K562 (cell line): ENCODE measurements around the gene PRPF6. TPM values are rescaled to one million over a fixed set of nuclear protein-coding genes. Genes with fewer than 3 reads are reported as not detected.

Experiments
- ATAC-seq: fragments of 200-7000 bp; cut with Tn5 transposase; 3 replicates; pipeline ENCODE4 v1.9.1; 2020; ENCODE audit warnings: moderate library complexity
- BruUV-seq: library from RNA; stranded (reverse); fragments of 400-500 nt; replicated peaks from 2 replicates; lab custom pipeline; 2021; lab: Mats Ljungman, UMichigan
- CTCF ChIA-PET: fragments of 300-600 bp; formaldehyde crosslinking; extraction: SDS; loops from one replicate; lab custom pipeline; 2021; ENCODE audit warnings: low intra/inter-chr PET ratio; lab: Yijun Ruan, JAX
- POLR2A ChIA-PET: fragments of 300-600, 350-650 bp; sonication (Branson Sonifier 250); formaldehyde crosslinking; extraction: SDS; loops from one replicate; lab custom pipeline; 2021; ENCODE audit warnings: antibody characterized with exemption, inconsistent platforms; lab: Yijun Ruan, JAX
- DNase-seq, 4 experiments: peaks; one replicate each; pipeline versions ENCODE4 v3.0.0 to v3.0.0-alpha.2; 2011 to 2018; ENCODE audit warnings: low spot score in 3 of 4, mixed read lengths in 3 of 4; ENCODE audit errors: extremely low read depth in 1 of 4
- FAIRE-seq: peaks from 2 replicates; lab custom pipeline; 2011; peaks lifted over from hg19 to GRCh38; lab: Jason Lieb, UNC
- H2AFZ ChIP-seq: 2 replicates; pipeline ENCODE4 v1.6.0; 2011; ENCODE audit warnings: low read depth, low read length, control low read depth, inconsistent platforms
- H3K27ac ChIP-seq: fragments of 200-600 bp; 3 replicates; pipeline ENCODE4 v1.8.0; 2011; ENCODE audit warnings: low read depth, mild to moderate bottlenecking, control low read depth, inconsistent platforms, low read length, moderate library complexity, mixed read lengths; ENCODE audit errors: extremely low read depth
- H3K27me3 ChIP-seq, 2 experiments: fragments of 300-600 bp in 1 of 2; 2 replicates in 1 of 2; 3 replicates in 1 of 2; pipeline versions ENCODE4 v1.6.0 to v1.8.0; 2011; ENCODE audit warnings: inconsistent platforms in 2 of 2, low read length in 2 of 2, mild to moderate bottlenecking in 1 of 2, mixed read lengths in 1 of 2, moderate library complexity in 1 of 2; ENCODE audit not compliant: control insufficient read depth in 2 of 2, insufficient read depth in 2 of 2
- H3K36me3 ChIP-seq: fragments of 300-600 bp; 3 replicates; pipeline ENCODE4 v1.8.0; 2011; ENCODE audit warnings: mild to moderate bottlenecking, low read length, inconsistent platforms; ENCODE audit not compliant: control insufficient read depth, insufficient read depth
- H3K4me1 ChIP-seq, 2 experiments: fragments of 200-600 bp in 1 of 2; replicated peaks in 1 of 2; 2 replicates in 1 of 2; 3 replicates in 1 of 2; pipeline versions ENCODE4 v1.5.1 to v1.8.0; 2011; ENCODE audit warnings: inconsistent platforms in 2 of 2, low read length in 2 of 2, mild to moderate bottlenecking in 1 of 2, mixed read lengths in 1 of 2, moderate library complexity in 1 of 2; ENCODE audit not compliant: control insufficient read depth in 2 of 2, insufficient read depth in 2 of 2
- H3K4me2 ChIP-seq: 2 replicates; pipeline ENCODE4 v1.6.1; 2011; ENCODE audit warnings: low read length, control low read depth, inconsistent platforms, mixed read lengths; ENCODE audit not compliant: insufficient read depth
- H3K4me3 ChIP-seq: fragments of 200-600 bp; sonication (generic), shearing (Covaris generic); 2 replicates; pipeline ENCODE4 v1.5.1; 2016; ENCODE audit warnings: control low read depth, inconsistent platforms
- H3K79me2 ChIP-seq: fragments of 200-600 bp; 3 replicates; pipeline ENCODE4 v1.8.0; 2011; ENCODE audit warnings: low read length, inconsistent platforms; ENCODE audit not compliant: control insufficient read depth, insufficient read depth
- H3K9ac ChIP-seq, 2 experiments: 2 replicates each; pipeline versions ENCODE4 v1.6.0 to v1.6.1; 2011; ENCODE audit warnings: low read depth in 2 of 2, low read length in 2 of 2, control low read depth in 1 of 2, inconsistent platforms in 1 of 2, mild to moderate bottlenecking in 1 of 2, mixed read lengths in 1 of 2; ENCODE audit not compliant: insufficient read depth in 1 of 2
- H3K9me1 ChIP-seq: one replicate; pipeline ENCODE4 v1.6.0; 2011; ENCODE audit warnings: inconsistent platforms, mild to moderate bottlenecking, low read length, moderate library complexity; ENCODE audit not compliant: control insufficient read depth, insufficient read depth
- H3K9me3 ChIP-seq: replicated peaks from 2 replicates; pipeline ENCODE4 v1.5.1; 2011; ENCODE audit warnings: low read depth, low read length, inconsistent platforms; ENCODE audit not compliant: control insufficient read depth, insufficient read depth
- H4K20me1 ChIP-seq: replicated peaks from 2 replicates; pipeline ENCODE4 v1.6.1; 2011; ENCODE audit warnings: low read length, inconsistent platforms, mixed read lengths; ENCODE audit not compliant: control insufficient read depth, insufficient read depth
- CBX1 ChIP-seq: sonication (generic); IDR thresholded peaks from 2 replicates; pipeline ENCODE4 v1.6.1; 2016; ENCODE audit warnings: antibody characterized with exemption, low read depth, mild to moderate bottlenecking
- EZH2 ChIP-seq: IDR thresholded peaks from 2 replicates; pipeline ENCODE4 v1.6.1; 2012; ENCODE audit warnings: low read depth, mild to moderate bottlenecking, inconsistent platforms, low read length, borderline replicate concordance
- POLR2G ChIP-seq: fragments of 200-400 bp; formaldehyde crosslinking; IDR thresholded peaks from 2 replicates; pipeline ENCODE4 v1.6.1; 2017; ENCODE audit warnings: low read depth, mild to moderate bottlenecking, antibody characterized with exemption, low read length, moderate library complexity
- RBFOX2 ChIP-seq: fragments of 200-400 bp; formaldehyde crosslinking; IDR thresholded peaks from 2 replicates; pipeline ENCODE4 v1.6.1; 2017; ENCODE audit warnings: low read depth, mild to moderate bottlenecking, low read length, moderate library complexity
- WGBS: fragments of 100-300 bp; shearing (Covaris generic); methylation state at CpG from one replicate; pipeline ENCODE4 v1.1.6; 2016; ENCODE audit warnings: low coverage, mixed read lengths; ENCODE audit not compliant: insufficient coverage; ENCODE audit errors: missing lambda C conversion rate; 5-methylcytosine and 5-hydroxymethylcytosine counted together
- in situ Hi-C: fragments of 300-500 bp; cut with MboI; formaldehyde crosslinking; loops from 4 replicates; pipeline ENCODE4 v1.15.0; 2018; ENCODE audit warnings: inconsistent platforms, mixed read lengths
- intact Hi-C: fragments of 100-400 bp; cut with micrococcal nuclease; formaldehyde crosslinking; loops from 2 replicates; pipeline ENCODE4 v1.14.2; 2022
- polyA plus RNA-seq, 8 experiments: library from polyadenylated mRNA; depleted of rRNA in 4 of 8; stranded (reverse) in 5 of 8; unstranded in 3 of 8; fragments of >200 nt; fragmentation: Nextera tagmentation in 2 of 8; fragmentation: Illumina TruSeq in 1 of 8; extraction: Ambion mirVana in 2 of 8; extraction: Trizol in 1 of 8; gene quantifications; 2 replicates each; pipeline versions ENCODE4 v1.2.1 to v1.2.3, GENCODE V29; 2011 to 2014; ENCODE audit warnings: inconsistent platforms in 1 of 8, missing spikeins in 1 of 8
- total RNA-seq, 7 experiments: library from RNA; depleted of rRNA in 6 of 7; stranded (reverse); fragments of >200 nt in 6 of 7; fragmentation: Illumina TruSeq in 2 of 7; extraction: Trizol in 2 of 7; gene quantifications; 2 replicates each; pipeline versions ENCODE4 v1.2.1 to v1.2.3, GENCODE V29; 2011 to 2021; ENCODE audit warnings: low replicate concordance in 1 of 7

The PRPF6 gene
- total and polyA plus RNA-seq, 9 of the 15 experiments (the other 6 are each of a cell fraction or from before 2014, with no cell fraction given), result 4.2 to 83.2 (median 59.9) TPM

GRCh38 chr20:64070244-64070993 lies 89.5 kb downstream of the PRPF6 start:
- FAIRE-seq (no peak), ATAC-seq (no peak), DNase-seq (no peak)
- WGBS, result 68% methylated on average over 19 of the region's 31 CpGs
- TF ChIP-seq POLR2G (peak; percentile 53), RBFOX2 (peak; percentile 6; the same call in 1 of the 2 replicates), EZH2 (no peak), CBX1 (no peak)
- Histone ChIP-seq H3K4me1 (peaks cover 13 to 86% of the 10 kb centered on the region in 2 experiments), H3K79me2 (no peaks in the 10 kb centered on the region), H3K9me1 (peaks cover 3% of the 10 kb centered on the region), H3K27me3 (no peaks in the 10 kb centered on the region), H3K36me3 (peaks cover 8% of the 10 kb centered on the region; the same call in 1 of the 3 replicates), H3K9ac (no peak overlapping the region; a peak in 1 of 4 replicates), H4K20me1 (no peaks in the 10 kb centered on the region), H3K27ac (no peak overlapping the region), H3K4me3 (no peak overlapping the region), H3K9me3 (no peaks in the 10 kb centered on the region), H3K4me2 (no peak overlapping the region), H2AFZ (no peak overlapping the region)
- in situ Hi-C loops (no loop called here), intact Hi-C loops (no loop called here)
- ChIA-PET POLR2A (interaction anchor here (0.6 kb wide), 1 partner anchor 10 kb away, joined by 3 read pairs; no protein-coding TSS in a partner anchor), CTCF (no interaction called here)
- BruUV-seq, result no TSS peak
